Activated CD8-positive, alpha-beta memory T cell treated with anti-CD3 and anti-CD28 coated beads, Interleukin-2, amount 50 U/mL, for 1 hour (primary cell): ENCODE results near the gene PCNX2.

Experiments used
- DNase-seq: peaks from one replicate; pipeline ENCODE4 v3.0.0-alpha.2; 2020; ENCODE audit errors: extremely low read depth

The PCNX2 gene

DNA sequence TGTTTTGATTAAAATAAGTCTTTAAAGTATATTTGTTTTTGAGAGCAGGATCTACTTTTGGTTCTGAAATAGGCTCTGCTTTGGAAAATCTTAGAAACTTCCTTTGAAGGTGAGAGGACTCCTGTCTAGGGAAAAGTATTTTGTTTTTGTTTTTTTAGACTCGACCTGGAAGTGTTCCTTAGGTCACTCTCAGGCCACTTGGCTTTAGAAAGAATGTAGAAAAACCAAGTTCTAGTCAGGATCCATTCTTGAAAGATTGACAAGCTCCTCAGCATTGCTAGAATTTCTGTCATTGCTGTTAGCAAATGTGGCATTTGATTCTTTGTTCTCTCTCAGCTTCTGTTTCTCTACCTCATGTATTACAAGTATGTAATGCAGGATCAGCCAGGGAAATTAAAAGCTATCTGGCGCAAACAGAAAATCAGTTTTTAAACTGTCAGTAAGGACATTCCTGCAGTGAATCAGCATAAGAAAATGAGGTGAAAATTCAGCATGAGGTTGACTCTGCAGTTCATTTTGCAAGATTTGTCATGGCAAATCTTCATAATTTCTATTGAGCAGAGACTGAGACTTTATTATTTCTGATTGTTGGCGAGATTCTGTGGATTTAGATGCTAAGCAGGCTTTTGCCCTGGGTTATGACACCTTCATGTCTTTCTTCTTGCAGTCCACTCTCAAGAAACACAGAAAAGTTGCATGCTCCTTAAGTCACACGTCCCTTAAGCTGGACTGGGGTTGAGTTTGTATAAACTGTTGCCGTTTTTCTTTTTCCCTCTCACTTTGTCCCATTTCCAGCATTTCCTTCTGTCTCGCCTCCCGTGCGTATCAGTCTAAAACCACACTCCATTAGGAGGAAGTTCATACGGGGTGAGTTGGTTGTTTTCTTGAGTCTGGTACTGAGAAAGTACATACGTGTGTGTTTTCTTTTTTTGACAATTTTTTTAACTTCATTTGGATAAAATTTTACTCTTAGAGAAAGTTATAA, 332.5 kb downstream of the PCNX2 start:
- no peak for DNase-seq

DNA sequence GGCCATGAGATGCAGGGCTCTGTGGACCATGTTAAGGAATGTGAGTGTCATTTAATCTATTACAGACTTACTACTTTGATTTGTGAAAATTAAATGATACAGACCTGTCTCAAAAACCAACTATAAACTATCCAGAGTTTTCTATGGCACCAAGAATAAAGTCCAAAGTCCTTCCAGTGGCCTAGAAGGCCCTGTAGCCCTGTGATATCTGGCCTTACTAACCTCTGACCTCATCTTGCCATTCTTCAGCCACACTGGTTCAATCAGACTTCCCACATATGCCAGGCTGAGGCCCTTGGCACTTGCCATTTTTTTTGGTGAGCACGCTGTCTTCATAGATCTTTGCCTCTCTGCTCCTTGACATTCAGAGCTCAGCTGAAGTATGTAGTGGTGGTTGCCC, 337.5 kb downstream of the PCNX2 start:
- DNase-seq, result no peak

DNA sequence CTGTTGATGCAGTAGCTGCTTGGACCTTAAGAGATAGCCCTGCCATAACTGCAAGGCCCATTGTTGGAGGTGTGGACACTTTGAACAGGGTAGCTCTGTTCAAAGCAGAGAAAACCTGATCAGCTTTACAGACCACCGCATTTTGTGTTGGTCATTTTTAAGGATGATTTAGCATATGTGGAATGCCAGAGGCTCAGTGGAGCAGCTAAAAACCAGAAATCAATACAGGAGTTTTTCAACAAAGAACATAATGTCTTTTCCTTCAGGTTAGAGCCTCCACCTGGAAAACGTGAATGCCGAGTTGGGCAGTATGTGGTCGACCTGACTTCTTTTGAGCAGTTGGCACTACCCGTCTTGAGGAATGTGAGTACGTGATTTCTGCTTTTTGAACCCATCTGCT, 339.4 kb downstream of the PCNX2 start:
- no peak for DNase-seq

DNA sequence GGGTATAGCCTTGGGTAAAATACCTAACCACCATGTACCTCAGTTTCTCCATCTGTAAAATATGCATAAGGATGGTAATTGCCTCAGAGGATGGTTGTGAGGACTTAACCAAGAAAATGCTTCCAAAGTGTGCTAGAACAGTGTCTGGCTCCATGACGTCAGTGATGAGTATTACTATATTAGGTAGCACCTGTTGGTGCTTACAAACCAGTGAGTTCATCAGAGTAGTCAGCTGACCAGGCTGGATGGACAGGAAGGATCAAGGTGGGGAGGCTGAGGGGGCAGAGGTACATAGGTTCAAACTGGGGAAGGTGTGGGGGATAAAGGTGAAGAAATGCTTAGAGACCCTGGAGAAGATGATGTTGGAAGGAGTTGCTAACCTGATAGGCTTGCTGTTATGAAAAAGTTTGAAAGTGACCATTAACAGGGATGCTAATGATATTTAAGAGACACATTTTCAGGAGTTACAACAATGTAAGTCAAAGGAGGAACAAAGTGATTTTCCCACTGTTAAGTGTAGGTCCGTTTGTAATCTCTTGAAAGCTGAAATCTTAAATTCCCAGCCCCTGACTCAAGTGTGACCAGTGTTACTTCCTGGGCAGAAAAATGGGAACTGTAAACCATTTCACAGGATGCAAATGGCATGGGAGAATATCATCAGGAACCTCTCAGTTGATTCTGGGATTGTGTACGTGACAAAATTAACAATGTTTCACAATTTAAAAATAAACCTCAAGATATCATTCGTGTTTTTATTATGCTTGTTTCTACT, 340.7 kb downstream of the PCNX2 start:
- DNase-seq, result no peak

DNA sequence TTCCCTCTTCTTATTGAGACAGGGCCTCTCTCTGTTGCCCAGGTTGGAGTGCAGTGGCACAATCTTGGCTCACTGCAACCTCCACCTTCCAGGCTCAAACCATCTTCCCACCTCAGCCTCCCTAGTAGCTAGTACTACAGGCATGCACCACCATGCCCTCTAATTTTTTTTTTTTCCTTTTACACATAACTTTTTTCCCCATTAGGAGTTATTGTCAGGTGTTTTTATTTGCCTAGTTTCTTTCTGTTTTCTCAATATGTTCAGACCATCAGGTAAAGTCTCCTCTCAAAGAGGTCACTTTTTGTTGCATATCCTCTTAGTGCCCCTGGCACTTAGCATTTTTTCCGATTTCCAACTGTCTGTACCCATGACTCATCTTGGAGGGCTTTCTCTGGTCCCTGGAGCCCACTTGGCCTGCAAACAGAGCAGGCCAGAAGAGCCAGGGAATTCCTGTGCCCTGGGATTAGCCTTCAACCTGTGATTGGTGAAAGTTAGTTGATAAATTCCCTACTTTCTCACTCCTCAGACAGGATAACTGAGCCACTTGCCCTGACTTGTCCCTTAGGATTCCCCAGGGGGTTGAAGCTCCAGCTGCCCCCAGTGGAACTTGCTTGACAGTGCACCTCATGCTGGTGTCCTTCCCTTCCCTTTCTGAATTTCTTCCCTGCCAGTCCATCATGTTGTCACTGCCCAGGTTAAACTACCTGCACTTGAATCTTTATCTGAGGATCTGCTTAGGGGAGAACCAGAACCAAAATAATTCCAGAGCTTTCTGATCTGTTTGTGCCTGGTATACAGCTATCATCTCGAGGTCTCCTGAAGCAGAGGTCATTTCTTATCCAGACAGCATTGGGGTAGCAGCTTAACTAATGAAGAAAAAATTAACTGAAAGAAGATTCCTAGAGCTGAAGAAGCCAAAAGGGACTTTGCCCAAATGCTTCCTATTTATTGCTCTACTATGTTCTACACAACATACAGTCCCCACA, 342.7 kb downstream of the PCNX2 start:
- DNase-seq, result no peak

DNA sequence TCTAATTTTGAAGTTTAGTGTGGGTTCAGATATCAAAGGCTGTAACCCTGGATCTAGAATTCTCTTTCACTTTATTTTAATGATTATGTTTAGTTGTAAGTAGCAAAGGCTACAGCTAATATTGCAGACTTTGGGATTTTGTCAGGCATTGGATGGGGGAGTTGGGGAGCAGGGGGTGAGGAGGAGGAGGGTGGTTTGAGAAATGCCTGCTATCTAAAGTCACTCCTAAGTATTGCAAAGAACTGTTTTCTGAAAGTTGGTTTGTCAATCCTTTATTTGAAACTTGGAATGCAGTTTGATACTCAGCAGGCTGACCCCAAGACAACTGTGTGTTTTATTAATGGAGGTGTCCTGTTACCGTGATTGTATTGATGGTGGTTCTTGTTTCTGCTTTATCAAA, 343.9 kb downstream of the PCNX2 start:
- DNase-seq, result no peak

DNA sequence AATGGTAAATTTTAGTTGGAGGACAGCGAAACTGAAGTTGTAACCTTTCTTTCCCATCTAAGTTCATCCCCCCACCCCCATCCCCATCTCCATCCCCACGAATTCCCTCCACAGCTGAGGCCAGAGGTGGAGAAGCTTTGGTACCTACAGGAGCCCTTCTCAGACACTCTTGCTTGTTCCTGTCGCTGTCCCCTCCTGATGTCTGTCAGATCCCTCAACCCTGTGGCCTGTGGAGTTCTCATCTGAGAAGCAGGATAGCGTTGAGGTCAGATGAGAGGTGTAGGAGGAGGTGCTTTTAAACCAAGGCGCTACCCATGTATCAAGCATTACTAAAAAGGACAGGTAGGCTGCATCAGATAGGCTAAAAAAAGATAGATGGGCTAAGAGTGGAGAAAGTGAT, 344.3 kb downstream of the PCNX2 start:
- DNase-seq, result no peak

DNA sequence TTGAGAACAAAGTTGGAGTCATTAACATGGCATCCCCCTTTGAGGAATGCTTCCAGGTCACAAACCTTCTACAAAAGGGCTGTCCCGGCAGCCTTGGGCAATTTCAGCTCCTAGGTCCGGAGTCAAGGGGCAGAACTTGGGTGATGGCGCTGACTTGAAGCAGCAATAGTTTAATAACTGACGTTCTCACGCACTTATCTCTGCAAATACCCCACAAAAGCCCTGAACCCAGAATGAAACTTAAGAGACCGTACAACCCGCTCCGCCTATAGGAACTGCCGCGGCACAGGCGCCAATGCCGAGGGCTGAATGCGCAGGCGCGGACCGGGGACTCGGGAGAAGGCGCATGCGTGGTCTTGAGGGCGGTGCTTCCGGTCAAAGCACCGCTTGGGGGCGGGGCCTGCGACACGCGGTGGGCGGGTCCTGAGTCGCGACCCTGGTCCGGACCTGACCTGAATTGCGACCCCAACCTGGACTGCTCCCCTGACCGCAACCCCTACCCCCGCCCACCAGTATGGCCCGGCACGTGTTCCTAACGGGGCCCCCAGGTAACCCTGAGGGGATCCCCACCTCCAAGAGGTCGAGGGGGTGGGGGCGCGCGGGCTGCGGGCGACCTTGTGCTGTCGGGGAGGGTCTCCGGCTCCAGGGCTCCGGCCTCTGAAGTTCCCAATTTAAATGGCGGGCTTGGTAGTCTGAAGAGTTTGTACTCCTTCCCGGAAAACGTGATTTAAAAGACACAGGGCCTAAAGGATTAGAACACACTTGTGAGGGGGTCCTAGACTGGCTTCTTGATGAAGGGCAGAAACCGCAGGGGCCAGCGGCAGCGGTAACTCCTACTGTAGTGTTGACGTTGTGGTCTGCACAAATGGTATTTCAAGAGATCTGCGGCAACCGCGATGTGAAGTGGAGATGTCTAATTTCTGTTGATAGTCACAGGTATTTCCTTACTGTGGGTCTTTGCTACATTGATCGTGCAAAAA, 345.0 kb downstream of the PCNX2 start, which contains the start of gene NTPCR:
NTPCR (plus strand) TSS at position 415 of the 980 bp plus-strand sequence; CDS start at position 515, 100 bp downstream.
- peak; percentile 86 for DNase-seq

DNA sequence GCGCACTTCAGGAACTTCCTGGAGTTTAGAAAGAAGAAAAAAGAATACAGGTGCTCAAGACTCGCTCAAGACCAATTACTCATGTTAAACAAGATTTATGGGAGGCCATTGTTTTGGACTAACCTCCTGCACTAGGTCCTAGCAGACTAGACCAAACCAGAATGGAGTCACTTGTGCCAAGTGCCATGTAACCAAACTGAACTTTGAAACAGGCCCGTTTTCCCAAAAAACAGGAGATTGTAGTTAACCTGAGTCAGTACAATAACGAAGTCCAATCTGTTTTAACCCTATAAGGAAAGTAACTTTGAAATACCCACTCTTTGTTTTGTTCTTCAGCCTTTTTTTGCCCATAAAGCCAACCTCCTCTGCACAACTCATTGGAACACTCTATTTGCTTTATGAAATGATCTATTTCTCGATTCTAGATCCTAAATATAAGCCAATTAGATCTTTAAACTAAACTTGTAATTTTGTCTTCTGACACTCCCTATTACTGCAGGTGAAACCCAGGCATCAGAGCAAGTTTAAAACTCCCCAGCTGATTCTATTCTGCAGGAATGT, 345.8 kb downstream of the PCNX2 start:
- no peak for DNase-seq

DNA sequence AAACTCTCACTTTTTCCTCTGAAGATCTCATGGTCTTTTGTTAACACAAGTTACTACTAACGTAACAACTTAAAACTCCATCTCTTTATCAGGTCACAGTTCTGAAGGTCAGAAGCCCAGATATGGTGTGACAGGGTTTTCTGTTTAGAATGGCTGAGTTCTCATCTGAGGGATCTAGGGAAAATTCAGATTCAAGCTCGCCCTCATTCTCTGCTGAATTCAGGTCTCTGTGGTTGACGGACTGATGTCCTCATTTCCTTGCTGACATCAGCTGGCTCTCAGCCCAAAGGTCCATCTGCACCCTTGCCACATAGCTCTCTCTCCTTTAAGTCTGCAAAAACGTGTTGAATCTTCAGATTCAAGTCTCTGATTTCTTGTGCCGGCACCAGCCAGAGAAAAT, 351.2 kb downstream of the PCNX2 start:
- no peak for DNase-seq

DNA sequence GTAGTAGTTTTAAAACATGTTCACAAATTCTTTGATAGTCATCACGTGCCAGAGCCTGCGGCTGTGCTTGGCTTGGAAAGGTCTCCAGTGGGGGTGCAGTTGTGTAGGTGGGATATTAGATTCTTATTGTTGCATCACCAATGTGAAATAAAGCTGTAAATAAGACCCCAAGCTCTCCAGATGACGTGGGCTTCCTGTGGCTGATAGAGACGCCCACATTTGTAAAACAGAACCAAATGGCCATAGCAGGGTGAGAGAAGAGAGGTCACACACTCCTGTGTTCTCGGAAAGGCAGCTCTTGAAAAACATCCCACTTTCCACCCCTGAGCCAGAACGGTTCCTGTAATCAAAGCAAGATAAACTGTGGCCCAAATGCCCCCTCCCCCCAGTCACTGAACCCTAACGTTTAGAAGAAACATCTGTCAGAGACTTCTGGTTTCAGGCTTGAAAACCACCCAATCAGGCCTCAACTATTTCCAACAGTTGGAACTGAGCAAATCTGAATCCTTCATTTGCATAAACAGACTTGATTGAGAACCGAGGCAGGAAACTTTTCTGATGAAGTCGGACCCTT, 351.8 kb downstream of the PCNX2 start:
- no peak for DNase-seq

DNA sequence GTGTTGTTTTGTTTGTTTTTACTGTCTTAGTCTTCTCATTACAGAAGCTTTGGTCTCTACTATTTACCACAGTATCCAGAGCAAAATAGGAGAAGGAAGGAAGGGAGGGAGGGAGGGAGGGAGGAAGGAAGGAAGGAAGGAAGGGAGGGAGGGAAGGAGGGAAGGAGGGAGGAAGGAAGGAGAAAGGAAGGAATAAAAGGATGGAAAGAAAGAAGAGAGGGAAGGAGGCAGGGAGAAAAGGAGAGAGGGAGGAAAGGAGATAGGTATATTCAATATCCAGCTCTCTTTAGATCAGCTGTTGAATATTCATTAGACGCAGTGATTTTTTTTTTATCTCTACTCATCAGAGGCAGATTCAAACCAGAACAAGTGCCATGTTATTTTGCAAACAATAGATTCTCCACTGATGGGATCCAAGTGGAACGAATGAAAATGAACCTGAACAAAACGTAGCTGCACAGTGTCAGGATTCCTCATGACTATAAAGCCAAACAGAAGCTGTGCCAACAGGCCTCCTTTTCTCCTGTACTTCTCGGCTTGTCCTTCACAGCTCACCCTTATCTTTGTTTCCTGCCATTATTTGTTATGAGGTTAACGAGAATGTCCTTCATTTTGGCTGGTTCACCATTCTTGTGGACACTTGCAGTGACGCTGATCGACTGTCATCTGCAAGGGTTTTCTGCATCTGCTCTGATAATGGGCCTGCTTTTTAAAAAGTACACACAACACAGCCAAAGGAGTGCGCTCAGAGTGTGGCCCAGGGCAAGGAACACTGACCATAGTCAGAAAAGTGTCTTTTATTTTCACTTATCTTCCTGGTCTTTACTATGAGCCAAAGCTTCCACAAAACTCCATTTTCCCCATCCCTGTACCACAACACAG, 352.9 kb downstream of the PCNX2 start:
- DNase-seq, result no peak

DNA sequence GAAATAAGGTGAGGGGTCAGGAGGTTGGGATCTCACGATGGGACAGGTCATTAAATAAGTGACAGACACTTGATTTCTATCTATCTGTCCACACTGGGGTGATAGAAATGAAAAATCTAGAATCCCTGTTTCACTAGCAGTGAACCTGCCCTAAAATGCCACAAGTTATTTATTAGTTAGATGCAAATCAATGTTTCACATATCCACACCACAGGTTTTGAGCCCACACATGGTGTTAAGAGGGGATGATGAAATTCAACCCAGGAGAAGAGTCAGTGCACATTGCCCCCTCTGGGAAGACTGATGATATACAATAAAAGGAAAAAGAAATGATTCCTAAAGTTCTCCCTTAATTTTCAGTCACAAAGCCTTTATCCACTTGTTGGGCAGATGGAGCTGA, 355.3 kb downstream of the PCNX2 start:
- no peak for DNase-seq

DNA sequence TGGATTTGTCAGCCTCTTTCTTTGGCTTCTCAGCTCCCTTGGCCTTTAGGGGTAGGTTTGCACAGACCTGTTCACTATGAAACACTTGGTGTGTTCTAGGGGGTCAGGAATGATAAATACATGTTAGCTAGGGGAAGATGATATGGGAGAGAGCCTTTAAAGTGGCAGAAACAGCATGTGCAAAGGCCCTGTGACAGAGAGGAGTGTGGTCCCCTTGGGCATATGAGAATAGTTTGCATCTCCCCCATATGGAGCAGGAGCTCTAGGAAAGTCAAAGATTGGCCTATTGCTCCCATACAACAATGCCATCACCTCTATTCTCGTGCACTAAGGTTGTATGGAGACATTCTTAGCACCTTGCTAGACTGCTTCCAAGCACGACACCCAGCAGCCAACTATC, 355.8 kb downstream of the PCNX2 start:
- DNase-seq, result no peak

DNA sequence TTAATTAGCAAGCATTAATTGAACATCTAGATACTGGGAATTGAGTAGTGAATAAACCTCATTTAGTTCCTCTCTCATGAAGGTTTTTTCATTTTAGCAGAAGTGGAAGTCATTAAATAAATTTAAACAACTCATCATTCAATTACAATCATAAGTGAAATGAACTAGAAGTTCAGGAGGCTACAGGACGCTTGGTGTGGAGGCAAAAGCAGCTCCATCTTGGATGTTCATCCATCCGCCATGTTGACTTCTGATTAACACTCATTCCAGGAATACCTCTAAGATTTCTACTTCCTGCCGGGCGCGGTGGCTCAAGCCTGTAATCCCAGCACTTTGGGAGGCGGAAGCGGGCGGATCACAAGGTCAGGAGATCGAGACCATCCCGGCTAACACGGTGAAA, 356.6 kb downstream of the PCNX2 start:
- no peak for DNase-seq

DNA sequence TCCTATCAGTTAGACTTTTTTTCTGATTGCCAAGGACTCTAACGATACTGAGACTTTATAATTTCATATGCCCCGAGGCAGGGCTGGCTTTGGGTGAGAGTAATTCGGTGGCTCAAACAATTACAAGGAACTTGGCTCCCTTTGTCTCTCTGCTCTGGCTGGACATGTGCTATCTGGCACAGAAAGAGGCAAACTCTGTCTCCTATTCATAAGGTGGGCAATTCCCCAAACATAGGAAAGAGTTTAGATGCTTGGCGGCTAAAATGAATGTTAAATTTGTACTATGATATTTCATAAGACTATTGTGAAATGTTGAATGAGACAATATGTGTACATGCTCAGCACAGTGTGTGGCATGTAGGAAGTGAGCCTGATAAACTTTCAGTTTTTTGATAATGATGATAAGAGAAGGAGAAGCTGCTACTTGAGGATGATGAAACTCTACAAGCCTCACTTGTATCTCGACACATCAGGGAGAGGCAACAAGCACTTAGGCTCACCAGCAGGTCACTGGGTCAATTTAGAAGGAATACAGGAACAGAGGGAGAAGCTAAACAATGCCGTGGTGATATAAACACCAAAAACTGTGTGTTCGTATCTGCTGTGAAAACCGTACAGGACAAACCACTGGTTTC, 357.7 kb downstream of the PCNX2 start:
- DNase-seq, result no peak

DNA sequence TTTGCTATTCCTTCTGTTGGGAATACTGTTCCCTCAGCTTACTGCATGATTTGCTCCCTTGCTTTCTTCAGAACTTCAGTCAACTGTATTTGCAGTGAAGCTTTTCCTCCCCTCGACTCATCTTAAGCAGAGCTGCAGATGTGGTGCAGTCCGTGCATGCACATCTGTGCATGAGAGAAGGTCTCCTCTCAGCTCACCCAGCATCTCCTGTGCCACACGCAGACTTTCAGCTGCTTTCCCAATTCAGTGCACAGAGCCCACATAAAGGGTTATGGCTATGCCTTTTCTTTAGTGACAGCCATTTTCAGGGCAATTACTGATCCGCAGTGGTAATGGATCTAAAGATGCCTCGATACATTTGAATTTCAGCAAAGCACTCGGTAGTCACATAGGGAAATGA, 358.6 kb downstream of the PCNX2 start:
- DNase-seq, result no peak
